Astrocyte of the hippocampus (primary cell): ENCODE data around the gene USP6.
"Not testable (repeated sequence)": the region's sequence is repeated elsewhere in the genome, so short reads cannot be mapped to it uniquely, and the experiment has no call there.

Source experiments
- DNase-seq: peaks from one replicate; pipeline ENCODE4 v3.0.0; 2011; ENCODE audit warnings: low read depth, low spot score

Gene USP6

DNA sequence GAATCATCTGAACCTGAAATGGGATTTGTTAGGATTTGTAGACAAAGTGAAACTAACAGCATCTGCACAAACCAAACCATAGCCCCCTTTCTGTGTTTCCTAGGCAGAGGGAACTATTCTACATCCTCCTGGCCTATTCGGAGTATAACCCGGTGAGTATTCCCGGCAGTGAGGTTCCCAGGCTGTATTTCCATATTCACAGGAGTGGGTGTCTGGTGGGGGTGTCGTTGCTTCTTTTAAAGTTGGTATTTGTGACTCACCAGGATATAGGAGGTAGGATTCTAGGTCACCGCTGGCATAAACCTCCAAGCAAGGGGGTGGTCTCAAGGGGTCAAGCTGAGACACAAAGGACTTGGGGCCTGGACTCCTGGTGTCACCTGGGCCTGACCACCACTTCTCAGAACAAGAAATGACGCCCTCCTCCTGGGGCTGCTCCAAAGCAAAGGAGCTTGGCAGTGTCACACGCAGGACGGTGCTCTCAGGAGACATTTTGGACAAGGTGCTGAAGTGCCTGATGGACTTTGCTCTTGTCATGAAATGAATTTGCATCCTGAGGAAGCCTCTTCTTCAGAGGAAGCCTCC, 19.4 kb downstream of the USP6 start:
- DNase-seq = not testable (repeated sequence)

- DNase-seq = no peak
Observed at GRCh38 chr17:5135726-5136579, 20.1 kb downstream of the USP6 start.

GRCh38 chr17:5136580-5137412, 21.0 kb downstream of the USP6 start:
- DNase-seq = not testable (repeated sequence)

DNA sequence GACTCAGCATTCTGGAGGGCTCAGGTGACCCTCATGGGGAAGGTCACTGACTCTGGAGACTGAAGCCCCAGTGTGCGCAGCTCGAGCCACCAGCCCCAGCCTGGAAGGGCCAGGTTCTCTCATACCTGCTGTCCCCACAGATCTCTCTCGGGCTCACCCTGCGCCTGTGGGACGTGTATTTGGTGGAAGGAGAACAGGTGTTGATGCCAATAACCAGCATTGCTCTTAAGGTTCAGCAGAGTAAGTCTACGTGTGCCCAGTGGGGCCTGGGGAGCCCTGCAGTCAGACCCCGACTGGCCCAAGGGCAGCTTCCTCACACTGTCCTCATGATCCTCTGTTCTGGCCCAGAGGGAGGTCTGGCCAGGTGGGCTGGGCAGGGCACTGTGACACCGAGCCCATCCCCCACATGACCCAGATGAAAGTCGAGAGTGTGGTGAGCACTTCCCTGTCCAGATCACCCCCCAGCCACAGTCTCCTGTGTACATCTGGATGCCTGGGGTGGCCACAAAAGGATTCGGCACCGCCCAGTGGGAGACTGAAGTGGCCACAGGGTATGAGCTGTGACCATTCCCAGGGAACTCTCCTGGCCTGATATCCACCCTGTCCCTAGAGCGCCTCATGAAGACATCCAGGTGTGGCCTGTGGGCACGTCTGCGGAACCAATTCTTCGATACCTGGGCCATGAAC, 21.8 kb downstream of the USP6 start:
- not testable (repeated sequence) for DNase-seq

DNA sequence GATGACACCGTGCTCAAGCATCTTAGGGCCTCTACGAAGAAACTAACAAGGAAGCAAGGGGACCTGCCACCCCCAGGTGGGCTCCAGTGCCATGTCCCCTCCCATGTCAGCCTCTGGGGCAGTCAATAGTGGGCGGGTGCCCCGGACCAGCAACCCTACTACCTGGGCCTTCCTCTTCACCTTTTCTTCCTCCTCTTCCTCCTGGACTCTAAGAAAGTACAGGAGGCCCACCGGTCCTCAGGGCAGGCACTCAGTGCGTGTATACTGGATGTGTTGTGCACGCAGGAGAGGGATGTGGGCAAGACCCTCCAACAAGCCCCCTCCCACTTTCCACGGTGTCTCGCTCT, 22.3 kb downstream of the USP6 start:
- DNase-seq = not testable (repeated sequence)

DNA sequence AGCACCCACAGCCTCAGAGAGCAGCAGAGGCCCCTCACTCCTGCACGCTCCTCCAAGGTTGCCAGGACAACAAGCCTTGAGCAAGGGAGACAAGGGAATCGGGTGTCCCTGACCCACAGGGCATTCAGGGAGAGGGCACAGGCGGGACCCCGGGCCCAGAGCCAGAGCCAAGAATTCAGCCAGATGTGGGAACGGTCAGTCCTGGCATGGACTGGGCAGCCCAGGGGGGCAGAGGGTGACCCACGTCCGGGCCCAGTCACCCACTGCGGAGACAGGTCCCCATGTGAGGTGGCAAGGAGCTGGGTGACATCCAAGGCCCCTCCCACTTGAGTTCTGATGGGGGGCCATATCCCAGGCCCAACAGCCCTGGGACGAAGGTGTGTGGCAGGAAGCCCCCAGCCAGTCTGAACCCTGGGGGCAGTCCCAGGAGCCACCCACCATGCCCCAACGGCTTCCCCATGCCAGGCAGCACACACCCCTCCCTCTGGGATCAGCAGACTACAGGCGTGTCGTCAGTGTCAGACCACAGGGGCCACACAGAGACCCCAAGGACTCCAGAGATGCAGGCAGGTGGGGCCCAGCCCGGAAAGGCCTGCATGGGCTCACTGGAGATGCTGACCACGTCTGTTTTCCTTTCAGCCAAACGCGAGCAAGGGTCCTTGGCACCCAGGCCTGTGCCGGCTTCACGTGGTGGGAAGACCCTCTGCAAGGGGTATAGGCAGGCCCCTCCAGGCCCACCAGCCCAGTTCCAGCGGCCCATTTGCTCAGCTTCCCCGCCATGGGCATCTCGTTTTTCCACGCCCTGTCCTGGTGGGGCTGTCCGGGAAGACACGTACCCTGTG, 23.0 kb downstream of the USP6 start:
- no peak for DNase-seq

- DNase-seq = no peak
Observed at GRCh38 chr17:5139458-5139732, 23.6 kb downstream of the USP6 start.

- DNase-seq = not testable (repeated sequence)
Observed at GRCh38 chr17:5142877-5143276, 27.0 kb downstream of the USP6 start.

- not testable (repeated sequence) for DNase-seq
Observed at GRCh38 chr17:5146122-5146521, 30.3 kb downstream of the USP6 start.

- DNase-seq = not testable (repeated sequence)
Observed at GRCh38 chr17:5160702-5161101, 44.9 kb downstream of the USP6 start.

DNA sequence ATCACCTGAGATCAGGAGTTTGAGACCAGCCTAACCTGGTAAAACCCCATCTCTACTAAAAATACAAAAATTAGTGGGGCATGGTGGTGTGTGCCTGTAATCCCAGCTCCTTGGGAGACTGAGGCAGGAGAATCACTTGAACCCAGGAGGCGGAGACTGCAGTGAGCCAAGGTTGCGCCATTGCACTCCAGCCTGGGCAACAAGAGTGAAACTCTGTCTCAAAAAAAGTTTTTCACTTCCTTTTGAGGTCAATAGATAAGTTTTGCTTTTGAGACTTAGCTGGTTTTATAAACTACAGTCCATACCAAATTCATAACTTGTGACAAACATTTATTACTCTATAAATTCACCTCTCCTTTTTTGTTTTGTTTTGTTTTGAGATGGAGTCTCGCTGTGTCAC, 46.0 kb downstream of the USP6 start:
- not testable (repeated sequence) for DNase-seq

DNA sequence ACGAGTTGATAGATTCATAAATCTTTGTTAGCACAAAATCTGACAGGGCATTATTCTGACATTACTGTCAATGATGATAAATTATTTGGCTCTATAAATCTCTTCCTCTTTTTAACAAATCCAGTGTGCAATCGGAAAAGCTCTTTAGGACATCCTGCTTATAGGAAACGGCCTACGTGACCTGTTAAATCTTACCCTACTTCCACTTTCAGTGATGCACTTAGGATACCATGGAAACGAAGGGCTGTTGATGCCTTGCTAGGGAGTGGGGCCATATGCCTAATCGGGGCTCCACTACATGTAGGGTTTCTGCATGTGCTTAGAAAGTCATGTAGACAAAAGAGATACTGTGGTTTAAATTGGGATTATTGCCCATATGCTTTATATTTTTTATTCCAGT, 48.6 kb downstream of the USP6 start:
- DNase-seq = no peak

DNA sequence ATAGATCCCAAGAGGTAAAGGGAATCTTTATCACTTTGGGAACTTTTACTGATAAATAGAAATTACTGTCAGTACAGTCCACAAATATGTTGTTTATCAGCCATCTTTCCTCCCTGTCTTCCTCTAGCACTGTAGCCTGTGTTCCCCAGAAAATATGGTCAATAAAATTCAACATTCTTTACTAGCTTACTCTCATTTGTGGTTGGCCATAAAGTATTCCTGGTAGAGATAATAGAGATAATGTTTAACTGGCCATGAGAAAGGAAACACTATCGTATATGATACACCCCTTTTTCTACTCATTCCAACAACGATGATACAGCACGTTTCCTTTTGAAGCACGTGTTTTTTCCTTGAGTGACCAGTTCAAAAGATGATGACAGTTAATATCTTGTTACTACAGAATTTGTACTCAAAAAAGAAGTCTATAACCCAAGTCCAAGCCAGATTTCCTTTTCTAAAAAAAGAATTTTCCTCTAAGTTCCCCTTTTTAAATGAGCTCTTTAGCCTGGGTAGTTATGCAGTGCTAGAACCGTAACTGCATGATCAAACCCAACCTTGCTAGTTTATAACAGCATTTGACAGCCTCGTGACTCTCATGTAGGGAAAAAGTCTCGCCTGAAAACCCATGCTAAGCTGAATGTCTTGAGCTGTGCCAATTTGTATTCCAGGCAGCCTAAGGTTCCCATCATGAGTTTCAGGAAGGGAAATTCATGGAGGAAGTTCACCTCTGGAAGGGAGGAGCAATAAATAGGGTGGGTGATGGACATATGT, 50.1 kb downstream of the USP6 start:
- DNase-seq = peak; percentile 14

DNA sequence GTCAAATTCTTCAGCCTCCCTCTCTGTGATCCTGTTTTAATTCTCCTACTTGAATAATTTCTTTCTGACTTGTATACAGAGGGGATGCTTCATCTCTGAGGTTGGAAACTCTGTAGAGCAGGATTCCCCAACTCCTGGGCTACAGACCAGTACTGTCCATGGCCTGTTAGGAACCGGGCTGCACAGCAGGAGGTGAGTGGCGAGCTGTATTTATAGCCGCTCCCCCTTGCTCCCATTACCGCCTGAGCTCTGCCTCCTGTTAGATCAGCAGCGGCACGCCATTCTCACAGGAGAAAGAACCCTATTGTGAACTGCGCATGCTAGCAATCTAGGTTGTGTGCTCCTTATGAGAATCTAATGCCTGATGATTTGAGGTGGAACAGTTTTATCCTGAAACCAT, 59.2 kb downstream of the USP6 start:
- not testable (repeated sequence) for DNase-seq

DNA sequence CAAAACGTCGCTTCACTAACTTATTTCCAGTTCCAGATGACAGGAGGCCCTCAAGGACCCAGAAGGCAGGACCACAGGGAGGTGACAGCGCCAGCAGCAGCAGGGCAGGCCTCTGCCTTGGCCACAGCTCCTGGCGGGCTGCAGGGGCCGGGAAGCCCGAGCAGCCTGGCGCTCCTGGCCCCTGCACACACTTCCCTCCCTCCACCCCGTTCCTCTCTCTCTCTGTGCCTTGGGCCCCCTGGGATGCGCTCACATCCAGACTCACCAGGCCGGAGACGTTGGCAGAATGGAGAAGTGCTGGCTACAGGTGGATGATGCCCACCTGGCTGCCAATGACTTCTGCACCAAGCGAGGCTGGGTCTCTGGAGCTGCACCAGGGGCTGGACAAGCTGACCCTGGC, 63.2 kb downstream of the USP6 start:
- DNase-seq = no peak

- DNase-seq = no peak
Observed at GRCh38 chr17:5181509-5182305, 65.9 kb downstream of the USP6 start.

- DNase-seq = no peak
Observed at GRCh38 chr17:5182597-5183409, 67.0 kb downstream of the USP6 start.

DNA sequence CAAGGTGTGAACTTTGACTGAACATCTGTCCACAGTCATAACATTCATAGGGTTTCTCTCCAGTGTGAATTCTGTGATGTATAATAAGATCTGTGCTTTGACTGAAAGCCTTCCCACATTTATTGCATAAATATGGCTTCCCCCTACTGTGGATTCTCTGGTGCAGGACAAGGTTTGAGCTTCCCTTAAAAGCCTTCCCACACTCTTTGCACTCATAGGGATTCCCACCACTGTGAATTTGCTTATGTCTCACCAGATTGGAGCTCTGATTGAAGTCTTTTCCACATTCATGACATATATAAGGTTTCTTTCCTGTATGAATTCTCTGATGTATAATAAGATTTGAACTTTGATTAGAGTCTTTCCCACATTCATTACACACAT, 67.6 kb downstream of the USP6 start:
- DNase-seq = no peak

DNA sequence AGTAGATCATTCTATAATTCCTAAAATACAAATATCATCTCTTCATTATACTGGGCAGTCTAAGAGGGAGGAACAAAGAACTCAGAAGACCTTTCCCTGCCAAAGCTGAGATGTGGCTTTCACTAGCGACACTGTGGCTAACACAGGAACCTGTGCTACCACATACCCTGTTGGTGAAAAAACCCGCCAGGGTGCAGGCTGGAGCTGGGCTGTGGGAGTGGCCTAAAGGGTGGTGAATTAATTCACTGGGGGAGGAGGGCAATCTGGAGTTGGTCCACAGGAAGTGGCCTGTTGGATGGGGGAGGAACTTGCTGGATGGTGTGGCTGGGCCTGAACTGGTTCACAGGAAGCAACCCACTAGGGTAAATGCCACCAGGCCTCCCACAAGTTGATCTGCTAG, 68.5 kb downstream of the USP6 start:
- DNase-seq = no peak
